ENCODE measurements around the gene FOXI3. TPM values are rescaled to one million over a fixed set of nuclear protein-coding genes. Genes with fewer than 3 reads are reported as not detected.

The FOXI3 gene
- total RNA-seq (2014; rRNA removed; shearing (Covaris generic)): not detected in 2 replicates

DNA sequence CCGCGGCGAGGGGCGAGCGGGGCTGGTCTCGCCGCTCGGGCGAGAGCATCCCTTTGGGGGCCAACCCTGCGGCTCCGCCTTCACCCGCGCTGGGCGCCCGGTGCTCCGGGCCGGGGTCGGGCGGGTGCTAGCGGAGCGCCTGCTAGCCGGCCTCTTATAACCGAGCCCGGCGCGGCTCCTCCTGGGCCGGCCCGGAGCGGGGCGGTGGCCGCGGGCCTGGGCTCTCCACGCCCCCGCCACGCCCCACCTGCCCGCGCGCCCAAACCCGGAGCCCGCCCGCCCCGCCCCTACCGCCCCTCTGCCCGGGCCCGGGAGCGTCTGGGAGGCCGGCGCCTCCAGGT is at the start of gene FOXI3:
Gene FOXI3, minus strand, starts transcription at position 129 of the 341 bp plus-strand sequence. CDS start 158 bp downstream, outside the sequence.
- DNase-seq (ENCODE audit: low read depth): no peak

DNA sequence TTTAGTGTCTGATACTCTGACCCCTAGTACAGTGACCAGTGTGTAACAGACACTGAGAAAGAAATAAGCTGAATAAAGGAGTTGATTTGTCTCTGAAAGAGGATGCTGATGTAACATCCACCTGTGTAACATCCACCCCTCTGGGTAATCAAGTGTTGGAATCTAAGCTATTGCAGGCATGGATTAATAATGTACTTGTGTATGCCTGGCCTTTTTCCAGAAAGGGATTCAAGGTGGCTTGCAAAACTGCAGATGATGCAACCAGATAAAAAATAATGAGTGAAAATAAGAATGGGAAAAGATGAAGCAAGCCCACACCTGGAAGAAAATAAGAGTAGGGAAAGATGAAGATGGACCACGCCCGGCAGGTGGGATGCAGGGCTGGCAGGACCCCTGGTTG is 48.2 kb upstream of the FOXI3 start:
- no peak for DNase-seq (ENCODE audit: low read depth)

DNA sequence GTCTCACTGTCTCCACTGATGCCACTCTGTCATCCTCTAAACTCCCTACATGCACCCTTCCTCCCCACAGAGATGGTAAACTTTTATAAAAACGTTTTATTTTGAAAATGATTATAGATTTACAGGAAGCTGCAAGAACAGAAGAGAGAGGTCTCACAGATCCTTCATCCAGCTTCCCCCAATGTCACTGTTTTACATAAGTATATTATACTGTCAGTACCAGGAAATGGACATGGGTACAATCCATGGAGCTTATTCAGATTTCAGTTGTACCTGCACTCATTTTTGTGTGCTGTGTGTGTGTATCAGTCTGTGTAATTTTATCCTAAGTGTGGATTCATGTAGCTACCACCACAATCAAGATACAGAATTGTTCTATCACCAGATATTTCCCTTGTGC is 46.7 kb upstream of the FOXI3 start:
- DNase-seq (ENCODE audit: low read depth): no peak

GRCh38 chr2:88493481-88493880 is 41.0 kb upstream of the FOXI3 start:
- no peak for DNase-seq (ENCODE audit: low read depth)

DNA sequence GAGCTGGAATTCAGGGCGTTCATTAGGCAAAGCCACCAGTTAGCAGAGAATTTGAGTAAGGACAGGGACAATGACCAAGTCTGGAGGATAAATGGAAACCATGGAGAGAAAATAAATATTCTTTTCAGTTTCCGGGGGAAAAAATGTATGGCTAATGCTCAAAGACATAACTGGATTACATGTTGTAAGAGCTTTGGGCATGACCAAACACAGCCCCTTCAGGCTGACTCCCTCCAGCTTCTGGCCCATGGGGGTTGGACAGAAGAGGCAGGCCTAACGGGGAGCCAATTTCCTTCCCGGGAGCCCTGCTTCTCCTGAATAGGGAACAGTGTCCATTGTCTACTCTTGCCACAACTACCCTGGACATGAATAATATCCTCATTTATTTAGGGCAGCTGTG is 39.5 kb upstream of the FOXI3 start:
- DNase-seq (ENCODE audit: low read depth): no peak

DNA sequence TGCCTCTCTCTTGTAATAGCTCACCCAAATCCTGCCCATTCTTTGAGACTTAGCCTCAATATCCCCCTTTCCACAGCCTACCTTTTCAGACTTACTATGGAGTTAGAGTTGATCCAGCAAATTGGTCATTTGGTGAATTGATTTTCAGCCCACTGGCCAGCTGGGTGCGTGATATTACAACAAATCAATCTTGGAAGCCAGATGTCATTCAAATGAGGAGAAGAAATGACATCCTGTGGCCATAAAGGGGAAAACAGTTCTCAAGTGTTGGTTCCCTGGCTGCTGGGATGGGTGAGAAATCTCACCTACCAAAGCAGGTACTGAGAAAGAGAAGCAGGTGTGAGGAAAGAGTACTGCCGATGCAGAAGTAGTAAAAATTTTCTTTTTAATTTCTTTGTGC is 36.7 kb upstream of the FOXI3 start:
- no peak for DNase-seq (ENCODE audit: low read depth)

GRCh38 chr2:88483200-88483599 is 30.7 kb upstream of the FOXI3 start:
- no peak for DNase-seq (ENCODE audit: low read depth)

- DNase-seq (ENCODE audit: low read depth): peak; percentile 46
Observed at GRCh38 chr2:88481691-88482336, 29.3 kb upstream of the FOXI3 start.

GRCh38 chr2:88472811-88473210 is 20.3 kb upstream of the FOXI3 start:
- DNase-seq (ENCODE audit: low read depth): no peak

- no peak for DNase-seq (ENCODE audit: low read depth)
Observed at GRCh38 chr2:88471083-88471942, 18.8 kb upstream of the FOXI3 start.

DNA sequence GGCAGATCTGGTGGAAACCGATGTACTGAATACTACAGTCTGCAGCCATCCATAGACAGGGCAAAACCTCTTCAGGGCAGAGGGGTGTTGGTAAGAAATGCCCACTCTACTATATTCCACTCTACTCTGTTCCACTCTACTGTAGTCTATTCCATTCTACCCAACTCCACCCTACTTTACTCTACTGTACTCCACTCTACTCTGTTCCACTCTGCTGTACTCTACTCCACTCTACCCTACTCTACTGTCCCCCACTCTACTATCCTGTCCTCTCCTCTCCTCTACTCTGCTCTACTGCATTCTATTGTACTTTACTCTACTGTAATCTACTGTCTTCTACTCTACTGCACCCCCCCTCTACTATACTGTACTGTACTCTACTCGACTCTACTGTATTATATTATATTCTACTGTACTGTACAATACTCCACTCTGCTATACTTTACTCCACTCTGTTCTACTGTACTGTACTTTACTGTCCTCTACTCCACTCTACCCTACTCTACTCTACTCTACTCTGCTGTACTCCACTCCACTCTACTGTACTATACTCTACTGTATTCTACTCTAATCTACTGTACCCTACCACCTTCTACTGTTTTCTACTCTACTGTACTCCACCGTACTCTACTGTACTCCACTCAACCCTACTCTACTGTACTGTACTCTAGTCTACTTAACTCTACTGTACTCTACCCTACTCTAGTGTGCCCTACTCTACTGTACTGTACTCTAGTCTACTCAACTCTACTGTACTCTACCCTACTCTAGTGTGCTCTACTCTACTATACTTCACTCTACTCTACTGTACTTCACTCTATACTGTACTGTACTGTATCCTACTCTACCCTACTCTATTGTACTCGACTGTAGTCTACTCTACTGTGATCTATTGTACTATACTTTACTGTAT is 17.0 kb upstream of the FOXI3 start:
- DNase-seq (ENCODE audit: low read depth): no peak

- DNase-seq (ENCODE audit: low read depth): no peak
Observed at GRCh38 chr2:88464153-88464552, 11.7 kb upstream of the FOXI3 start.

GRCh38 chr2:88458633-88459032 is 6.1 kb upstream of the FOXI3 start:
- no peak for DNase-seq (ENCODE audit: low read depth)

- no peak for DNase-seq (ENCODE audit: low read depth)
Observed at GRCh38 chr2:88452980-88453582, 588 bp upstream of the FOXI3 start.

- no peak for DNase-seq (ENCODE audit: low read depth)
Observed at GRCh38 chr2:88451811-88452564, 505 bp downstream of the FOXI3 start.

DNA sequence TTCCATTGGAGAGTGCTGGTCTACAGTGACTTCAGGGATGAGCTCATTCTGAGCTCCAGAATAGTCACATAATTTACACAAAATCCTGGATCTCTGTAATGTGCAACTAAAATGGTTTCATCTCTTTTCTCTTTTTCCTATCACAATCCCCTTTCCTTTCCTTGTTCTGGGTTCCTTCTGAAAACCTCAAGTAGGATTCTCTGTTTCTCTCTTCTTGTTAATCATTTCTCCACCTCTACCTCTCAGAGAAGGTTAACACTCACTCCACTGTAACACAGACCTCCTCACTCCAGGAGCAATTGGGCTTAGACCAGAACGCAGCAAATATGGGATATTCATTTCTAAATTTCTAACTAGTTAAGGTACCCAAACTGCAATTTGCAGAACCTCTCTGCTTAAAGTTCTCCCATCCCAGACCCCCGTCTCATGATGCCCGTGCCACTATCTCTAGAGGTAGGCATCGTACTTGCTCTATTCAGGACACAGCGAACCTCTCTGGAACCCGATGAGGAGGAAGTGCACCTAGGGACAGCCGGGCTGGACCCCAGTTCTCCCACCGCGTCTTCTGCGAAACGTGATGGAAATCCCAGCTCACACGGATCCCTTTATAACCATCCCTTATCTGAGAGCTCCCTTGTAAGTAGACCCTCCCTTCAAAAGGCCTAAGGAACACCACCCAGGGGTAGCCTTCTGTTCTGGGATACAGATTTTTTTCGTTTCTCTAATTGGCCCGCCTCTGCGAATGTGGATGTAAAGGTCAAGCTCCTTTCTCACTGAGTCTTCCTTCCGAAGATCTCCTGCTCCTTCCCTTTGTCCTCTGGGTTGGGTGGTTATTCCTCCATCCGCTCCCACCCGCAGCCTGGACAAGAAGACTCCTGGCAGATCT is 1.3 kb downstream of the FOXI3 start:
- no peak for DNase-seq (ENCODE audit: low read depth)

DNA sequence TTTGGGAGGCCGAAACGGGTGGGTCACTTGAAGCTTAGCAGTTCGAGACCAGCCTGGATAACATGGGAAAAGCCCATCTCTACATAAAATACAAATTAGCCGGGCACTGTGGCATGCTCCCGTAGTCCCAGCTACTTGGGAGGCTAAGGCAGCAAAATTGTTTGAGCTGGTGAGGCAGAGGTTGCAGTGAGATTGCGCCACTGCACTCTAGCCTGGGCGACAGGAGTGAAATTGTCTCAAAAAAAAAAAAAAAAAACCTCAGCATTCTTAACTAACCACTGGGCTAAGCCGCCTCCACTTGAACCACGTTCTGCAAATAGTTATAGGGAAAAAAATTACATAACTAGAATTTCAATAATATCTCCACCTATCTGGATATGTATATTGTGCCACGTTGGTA is 2.3 kb downstream of the FOXI3 start:
- DNase-seq (ENCODE audit: low read depth): no peak

DNA sequence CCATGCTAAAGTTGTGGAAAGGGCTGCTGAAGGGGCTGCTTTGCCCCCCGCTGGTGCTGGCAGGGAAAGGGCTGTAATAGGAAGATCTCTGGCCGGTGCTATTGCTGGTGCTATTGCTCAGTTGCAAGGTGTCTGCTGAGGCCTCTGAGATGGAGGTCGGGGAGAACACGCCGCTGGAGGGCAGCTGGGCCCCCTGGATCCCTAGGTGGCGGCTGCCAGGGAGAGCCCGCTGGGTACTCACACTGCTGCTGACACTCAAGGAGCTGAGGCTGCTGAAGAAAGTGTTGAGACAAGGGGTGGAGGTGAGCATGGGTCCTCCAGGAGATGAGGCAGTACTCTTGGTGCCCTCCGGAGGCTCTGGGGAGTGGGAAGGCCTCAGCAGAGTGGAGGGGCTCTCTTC is 4.2 kb downstream of the FOXI3 start:
- DNase-seq (ENCODE audit: low read depth): no peak

DNA sequence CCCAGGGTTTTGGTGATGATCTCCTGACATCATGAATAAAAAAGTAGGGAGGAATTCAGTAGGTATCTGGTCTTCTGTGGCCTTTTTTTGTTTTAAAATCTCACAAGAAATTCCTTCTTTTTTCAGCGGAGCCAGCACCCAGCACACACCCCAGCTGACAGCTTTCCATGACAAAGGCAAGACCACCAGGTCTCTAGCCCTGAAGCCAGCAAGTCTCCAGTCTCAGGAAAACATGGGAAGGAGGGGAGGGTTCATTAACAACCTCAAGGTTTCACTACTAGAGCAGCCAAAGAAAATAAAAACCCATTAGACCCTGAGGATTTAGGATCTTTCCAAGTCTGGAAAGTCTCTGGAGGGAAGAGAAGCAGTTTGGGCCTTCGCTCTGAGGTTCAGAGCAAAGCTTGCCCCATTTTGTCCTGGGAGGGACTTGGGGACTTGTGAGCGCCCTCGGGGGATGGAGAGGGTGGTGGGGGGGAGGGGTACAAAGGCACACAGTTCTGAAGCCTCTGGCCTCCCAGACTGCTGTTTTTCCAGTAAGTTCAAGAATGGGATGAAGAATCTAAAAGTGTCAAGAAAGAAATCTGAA is 9.0 kb downstream of the FOXI3 start:
- no peak for DNase-seq (ENCODE audit: low read depth)

- peak; percentile 8 for DNase-seq (ENCODE audit: low read depth)
Observed at GRCh38 chr2:88442473-88442872, 10.0 kb downstream of the FOXI3 start.
